Psoas muscle (tissue), 8 donors: ENCODE results near the gene CLEC16A. TPM values are rescaled to one million over a fixed set of nuclear protein-coding genes. Genes with fewer than 3 reads are reported as not detected.

Experiments used
- ATAC-seq, 4 donors: fragments of 200-7000 bp; cut with Tn5 transposase; one replicate each; pipeline ENCODE4 v1.9.1; 2020; ENCODE audit warnings: moderate library complexity in 3 of 4, mild to moderate bottlenecking in 2 of 4
- DNase-seq, 2 donors: peaks; one replicate each; pipeline ENCODE4 v3.0.0-alpha.2; 2020
- H3K27ac ChIP-seq: fragments of 200-600 bp; one replicate; pipeline ENCODE4 v1.8.0; 2022
- H3K27me3 ChIP-seq, 3 donors: fragments of 200-600 bp in 1 of 3; one replicate each; pipeline versions ENCODE4 v1.6.1 to v1.8.0; 2013 to 2022; ENCODE audit warnings: low read length in 2 of 3, mild to moderate bottlenecking in 2 of 3, moderate library complexity in 1 of 3; ENCODE audit not compliant: insufficient read depth in 3 of 3
- H3K36me3 ChIP-seq, 2 donors: fragments of 200-600 bp in 1 of 2; one replicate each; pipeline versions ENCODE4 v1.6.1 to v1.8.0; 2013 to 2022; ENCODE audit warnings: low read depth in 1 of 2, mild to moderate bottlenecking in 1 of 2, moderate library complexity in 1 of 2; ENCODE audit not compliant: insufficient read depth in 1 of 2
- H3K4me1 ChIP-seq: fragments of 200-600 bp; one replicate; pipeline ENCODE4 v1.8.0; 2022
- H3K4me3 ChIP-seq: fragments of 200-600 bp; one replicate; pipeline ENCODE4 v1.8.0; 2022; ENCODE audit warnings: mild to moderate bottlenecking
- H3K9me3 ChIP-seq: fragments of 200-600 bp; one replicate; pipeline ENCODE4 v1.8.0; 2022
- WGBS, 3 donors: extraction: QIAGEN DNeasy Blood & Tissue Kit; methylation state at CpG; one replicate each; pipeline versions ENCODE4 v1.1.6 to v1.1.7; 2013; 5-methylcytosine and 5-hydroxymethylcytosine counted together
- intact Hi-C, 2 donors: fragments of 100-400 bp; cut with DNase I; formaldehyde crosslinking; loops; one replicate each; pipeline versions ENCODE4 v1.11.0 to v1.14.2; 2022
- polyA plus RNA-seq, 3 donors: library from polyadenylated mRNA; stranded (reverse); fragments of 200-250 nt; gene quantifications; one replicate each; pipeline ENCODE4 v1.2.3, GENCODE V29; 2013
- total RNA-seq, 4 donors: library from RNA; stranded (reverse); fragmentation: NEBNext Ultra II Directional in 2 of 4; extraction: Animal tissue kit (Norgen Biotek cat#: 25700) in 2 of 4; gene quantifications; one replicate each; pipeline versions ENCODE4 v1.2.1 to v1.2.4, GENCODE V29; 2021 to 2023
- TF ChIP-seq, protein P1 (sequence below): fragments of 200-600 bp; IDR thresholded peaks from one replicate; pipeline ENCODE4 v1.8.0; 2022; ENCODE audit warnings: antibody characterized with exemption
- donor health status: healthy with polysubstance abuse.
- donor health status: DM: no; HTN: no; CAD: no; lungs with moderate emphysema.
- donor health status: Bipolar disorder and iron deficiency.
- donor health status: healthy.
- donor health status: DM: yes; HTN: yes; CAD: no.
- donor health status: DM: no; HTN: no; CAD: no.
- donor health status: DM: no; HTN: no; CAD: no.
- donor health status: DM: yes; HTN: yes; CAD: no.

CLEC16A gene
- total and polyA plus RNA-seq, 7 donors: 13.1 to 28.1 (median 21.4) TPM

DNA sequence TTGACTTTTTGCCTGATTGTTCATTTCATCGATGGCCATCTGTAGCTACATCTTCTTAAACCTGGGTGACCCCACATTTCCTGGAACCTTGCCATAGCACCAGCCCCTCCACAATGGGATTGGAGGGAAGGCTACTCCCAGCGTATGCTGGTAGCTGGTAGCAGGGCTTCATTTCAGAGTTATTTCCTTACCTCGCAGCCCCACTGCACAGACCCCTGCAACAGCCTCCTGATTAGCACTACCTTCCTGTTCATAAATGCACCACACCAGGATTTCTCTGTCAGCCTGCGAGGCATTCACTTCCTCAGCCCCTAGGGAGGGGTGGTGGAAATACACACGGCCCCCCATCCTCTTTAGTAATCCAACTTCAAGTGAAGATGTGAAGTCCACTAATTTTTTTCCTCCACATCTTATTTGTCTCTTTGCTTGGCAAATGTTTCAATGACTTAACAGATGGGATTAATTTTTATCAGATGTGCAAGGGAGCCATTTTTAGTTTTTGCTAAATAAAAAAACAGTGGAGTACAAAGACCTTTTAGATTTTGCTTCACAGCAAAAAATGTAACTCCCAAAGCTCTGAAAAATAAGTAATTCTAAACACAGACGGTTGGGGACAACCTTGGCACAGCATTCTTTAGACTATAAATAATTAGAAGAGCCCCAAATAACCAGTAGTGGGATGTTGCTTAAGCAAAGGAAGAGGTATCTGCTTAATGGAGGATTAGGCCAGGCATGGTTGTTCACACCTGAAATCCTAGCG lies 76.6 kb downstream of the CLEC16A start:
- Histone ChIP-seq H3K4me3 (no peak overlapping the region), H3K4me1 (no peaks in the 10 kb centered on the region), H3K27me3 (no peaks in the 10 kb centered on the region), H3K9me3 (no peaks in the 10 kb centered on the region), H3K36me3 (peaks cover 6 to 47% of the 10 kb centered on the region in 2 donors), H3K27ac (no peak overlapping the region)
- TF ChIP-seq, protein P1, sequence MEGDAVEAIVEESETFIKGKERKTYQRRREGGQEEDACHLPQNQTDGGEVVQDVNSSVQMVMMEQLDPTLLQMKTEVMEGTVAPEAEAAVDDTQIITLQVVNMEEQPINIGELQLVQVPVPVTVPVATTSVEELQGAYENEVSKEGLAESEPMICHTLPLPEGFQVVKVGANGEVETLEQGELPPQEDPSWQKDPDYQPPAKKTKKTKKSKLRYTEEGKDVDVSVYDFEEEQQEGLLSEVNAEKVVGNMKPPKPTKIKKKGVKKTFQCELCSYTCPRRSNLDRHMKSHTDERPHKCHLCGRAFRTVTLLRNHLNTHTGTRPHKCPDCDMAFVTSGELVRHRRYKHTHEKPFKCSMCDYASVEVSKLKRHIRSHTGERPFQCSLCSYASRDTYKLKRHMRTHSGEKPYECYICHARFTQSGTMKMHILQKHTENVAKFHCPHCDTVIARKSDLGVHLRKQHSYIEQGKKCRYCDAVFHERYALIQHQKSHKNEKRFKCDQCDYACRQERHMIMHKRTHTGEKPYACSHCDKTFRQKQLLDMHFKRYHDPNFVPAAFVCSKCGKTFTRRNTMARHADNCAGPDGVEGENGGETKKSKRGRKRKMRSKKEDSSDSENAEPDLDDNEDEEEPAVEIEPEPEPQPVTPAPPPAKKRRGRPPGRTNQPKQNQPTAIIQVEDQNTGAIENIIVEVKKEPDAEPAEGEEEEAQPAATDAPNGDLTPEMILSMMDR: no peak
- intact Hi-C loops: no loop called here
- WGBS, 3 donors: 71 to 76% (median 71%) methylated on average over 7 of the region's 7 CpGs
- no peak for DNase-seq
- no peak for ATAC-seq

GRCh38 chr16:11022002-11022401 lies 77.6 kb downstream of the CLEC16A start:
- Histone ChIP-seq H3K27ac (no peak overlapping the region), H3K9me3 (peaks cover 5% of the 10 kb centered on the region), H3K4me1 (no peaks in the 10 kb centered on the region), H3K36me3 (peaks cover 6 to 56% of the 10 kb centered on the region in 2 donors), H3K27me3 (no peaks in the 10 kb centered on the region), H3K4me3 (no peak overlapping the region)
- intact Hi-C loops: no loop called here
- TF ChIP-seq, protein P1: no peak
- ATAC-seq (no peak), DNase-seq (no peak)
- 87 to 93% (median 93%) methylated on average over 3 of the region's 3 CpGs for WGBS, 3 donors

DNA sequence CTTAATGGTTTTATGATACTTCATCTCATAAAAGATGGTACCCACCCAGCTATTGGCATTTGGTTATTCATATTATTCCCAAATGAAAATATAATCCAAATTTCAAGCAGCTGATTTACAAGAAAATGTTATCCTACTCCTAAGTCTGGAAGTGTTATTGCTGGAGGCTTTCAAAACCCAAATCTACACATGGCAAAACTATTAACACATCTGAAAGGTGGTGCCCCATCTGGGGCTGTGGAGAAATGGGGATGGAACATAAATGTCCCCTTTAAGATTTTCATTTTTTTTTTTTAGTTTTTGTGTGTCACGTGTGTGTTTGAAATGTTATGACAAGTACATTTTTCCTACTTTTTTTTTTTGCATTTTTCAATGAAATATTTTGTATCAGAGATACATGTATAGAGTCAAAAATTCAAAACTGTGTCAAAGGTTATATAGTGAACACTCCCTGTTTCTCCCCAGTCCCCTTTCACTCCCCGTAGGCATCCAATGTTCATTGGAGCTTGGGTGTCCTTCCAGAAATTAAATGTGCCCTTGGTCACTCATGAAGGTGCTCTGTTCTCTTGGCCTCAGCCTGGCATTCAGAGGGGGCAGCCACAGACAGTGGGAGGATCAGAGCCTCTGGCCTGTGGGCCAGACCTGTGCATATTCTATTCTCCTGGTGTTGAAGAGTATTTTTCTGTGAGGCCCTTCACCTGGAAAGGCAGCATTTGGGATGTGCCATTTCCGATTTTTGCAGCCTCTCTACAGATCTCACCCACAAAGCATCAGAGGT lies 79.1 kb downstream of the CLEC16A start:
- Histone ChIP-seq H3K4me3 (no peak overlapping the region), H3K27ac (no peak overlapping the region), H3K36me3 (peaks cover 6 to 67% of the 10 kb centered on the region in 2 donors), H3K4me1 (no peaks in the 10 kb centered on the region), H3K27me3 (no peaks in the 10 kb centered on the region), H3K9me3 (peaks cover 8% of the 10 kb centered on the region)
- WGBS, 3 donors: 87 to 92% (median 87%) methylated on average over 3 of the region's 3 CpGs
- DNase-seq (no peak), ATAC-seq (no peak)
- intact Hi-C loops: no loop called here
- TF ChIP-seq, protein P1: no peak

DNA sequence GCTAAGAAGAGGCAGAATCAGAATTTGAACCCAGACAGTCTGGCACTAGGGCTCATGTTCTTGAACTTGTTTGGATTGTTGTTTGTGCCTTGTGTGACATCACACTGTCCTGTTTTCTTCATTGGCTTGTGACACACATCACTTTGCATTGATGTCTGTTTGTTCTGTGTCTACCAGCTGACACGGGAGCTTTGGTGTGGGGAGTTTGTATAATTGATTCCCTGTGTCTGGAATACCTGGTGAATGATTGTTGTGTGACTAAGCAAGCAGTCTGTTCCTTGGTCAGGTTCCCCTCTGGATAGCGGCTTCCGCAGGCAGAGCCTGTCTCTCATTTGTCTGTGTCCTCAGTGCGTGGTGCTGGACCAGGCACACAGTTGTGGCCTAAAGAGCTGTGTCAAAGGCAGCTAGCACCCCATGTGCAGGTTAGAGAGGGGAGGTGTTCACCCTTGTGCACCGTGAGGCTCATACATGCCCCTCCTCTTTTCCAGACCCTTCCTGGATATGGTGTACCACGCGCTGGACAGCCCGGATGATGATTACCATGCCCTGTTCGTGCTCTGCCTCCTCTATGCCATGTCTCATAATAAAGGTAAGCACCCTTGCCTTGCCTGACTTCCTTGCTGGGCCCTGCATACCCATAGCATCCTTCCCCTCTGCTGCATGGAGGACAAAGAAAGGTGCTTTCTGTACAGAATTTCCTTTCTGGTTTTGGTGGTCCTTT lies 80.1 kb downstream of the CLEC16A start:
- peak in 2 of 4 donors; percentile 16 to 22 for ATAC-seq

More for the DNA sequence above, 80.1 kb downstream of the CLEC16A start:
- H3K27ac ChIP-seq: no peak overlapping the region
- TF ChIP-seq, protein P1: no peak
- no peak for DNase-seq
- intact Hi-C loops: no loop called here
- H3K4me3 ChIP-seq: no peak overlapping the region
- peaks cover 6 to 77% of the 10 kb centered on the region in 2 donors for H3K36me3 ChIP-seq
- H3K9me3 ChIP-seq: peaks cover 12% of the 10 kb centered on the region
- H3K27me3 ChIP-seq: no peaks in the 10 kb centered on the region
- 82 to 96% (median 93%) methylated on average over 9 of the region's 9 CpGs for WGBS, 3 donors
- H3K4me1 ChIP-seq: no peaks in the 10 kb centered on the region
